Measurements from ENCODE around the gene INO80E. TPM values are rescaled to one million over a fixed set of nuclear protein-coding genes. Genes with fewer than 3 reads are reported as not detected.

Gene INO80E
- total and polyA plus RNA-seq, 4 donors, result 8.0 to 24.8 (median 17.2) TPM

GRCh38 chr16:30023586-30023985, 27.5 kb downstream of the INO80E start:
- Histone ChIP-seq H3K27me3 (ENCODE audit: control insufficient read depth in 4 of 4, insufficient read depth in 4 of 4, low read length in 3 of 4) (no peaks in the 10 kb centered on the region), H3K4me3 (ENCODE audit: low read depth in 1 of 3, low read length in 3 of 3) (no peak overlapping the region), H3K36me3 (ENCODE audit: control insufficient read depth in 4 of 4, insufficient read depth in 3 of 4, low read depth in 1 of 4, low read length in 3 of 4) (no peaks in the 10 kb centered on the region), H3K4me1 (ENCODE audit: control insufficient read depth in 4 of 4, insufficient read depth in 4 of 4, low read length in 3 of 4) (peaks cover 2 to 8% (median 4%) of the 10 kb centered on the region in 4 donors), H3K9me3 (ENCODE audit: control insufficient read depth in 4 of 4, low read length in 3 of 4) (no peaks in the 10 kb centered on the region), H3K27ac (ENCODE audit: low read depth in 1 of 2, low read length in 2 of 2) (no peak overlapping the region), H3K9ac (ENCODE audit: low read depth in 1 of 2, low read length in 2 of 2) (no peak overlapping the region)
- WGBS, result 84% methylated on average over 11 of the region's 11 CpGs
- DNase-seq (ENCODE audit: low spot score), result no peak
- TF ChIP-seq MAX (IDR thresholded peaks at IDR 0.05), result no peak
- TF ChIP-seq REST (IDR thresholded peaks at IDR 0.05), result no peak
- no peak for TF ChIP-seq JUND (IDR thresholded peaks at IDR 0.05)
- no peak for TF ChIP-seq RXRA (IDR thresholded peaks at IDR 0.05)
- no peak for TF ChIP-seq YY1 (IDR thresholded peaks at IDR 0.05)
- no peak for TF ChIP-seq RAD21 (IDR thresholded peaks at IDR 0.05)
- TF ChIP-seq FOXA1 (IDR thresholded peaks at IDR 0.05), result no peak
- no peak for TF ChIP-seq HNF4A (conservative IDR thresholded peaks at IDR 0.05)
- TF ChIP-seq ATF3 (IDR thresholded peaks at IDR 0.05), result no peak
- TF ChIP-seq FOXA2 (IDR thresholded peaks at IDR 0.05), result no peak
- TF ChIP-seq NR2F2 (IDR thresholded peaks at IDR 0.05), result no peak
- TF ChIP-seq SP1 (IDR thresholded peaks at IDR 0.05), result no peak

- 66% methylated on average over 16 of the region's 16 CpGs for WGBS
- Histone ChIP-seq H3K27me3 (ENCODE audit: control insufficient read depth in 4 of 4, insufficient read depth in 4 of 4, low read length in 3 of 4) (peaks cover 0 to 2% (median 0%) of the 10 kb centered on the region in 4 donors), H3K9ac (ENCODE audit: low read depth in 1 of 2, low read length in 2 of 2) (no peak overlapping the region), H3K27ac (ENCODE audit: low read depth in 1 of 2, low read length in 2 of 2) (no peak overlapping the region), H3K9me3 (ENCODE audit: control insufficient read depth in 4 of 4, low read length in 3 of 4) (no peaks in the 10 kb centered on the region), H3K4me3 (ENCODE audit: low read depth in 1 of 3, low read length in 3 of 3) (no peak overlapping the region), H3K4me1 (ENCODE audit: control insufficient read depth in 4 of 4, insufficient read depth in 4 of 4, low read length in 3 of 4) (peaks cover 2 to 8% (median 4%) of the 10 kb centered on the region in 4 donors), H3K36me3 (ENCODE audit: control insufficient read depth in 4 of 4, insufficient read depth in 3 of 4, low read depth in 1 of 4, low read length in 3 of 4) (no peaks in the 10 kb centered on the region)
- TF ChIP-seq CTCF (IDR thresholded peaks at IDR 0.05; ENCODE audit: low read depth, low read length, missing input control) (no peak), FOXA1 (IDR thresholded peaks at IDR 0.05) (no peak), HNF4G (IDR thresholded peaks at IDR 0.05) (no peak), TAF1 (conservative IDR thresholded peaks at IDR 0.05) (no peak)
- no peak for DNase-seq (ENCODE audit: low spot score)
Observed at GRCh38 chr16:30024451-30024850, 28.4 kb downstream of the INO80E start.

Measured in liver (tissue), 9 donors.